ENCODE data around the gene FER.
"Not testable (repeated sequence)": the region's sequence is repeated elsewhere in the genome, so short reads cannot be mapped to it uniquely, and the experiment has no call there.

The FER gene

GRCh38 chr5:108966910-108967309 lies 219.2 kb downstream of the FER start:
- DNase-seq (ENCODE audit: low spot score), result no peak

- DNase-seq (ENCODE audit: low spot score), result no peak
Observed at GRCh38 chr5:108974594-108974993, 226.9 kb downstream of the FER start.

GRCh38 chr5:108975697-108976096 lies 228.0 kb downstream of the FER start:
- DNase-seq (ENCODE audit: low spot score), result no peak

- DNase-seq (ENCODE audit: low spot score), result no peak
Observed at GRCh38 chr5:108983461-108984092, 235.9 kb downstream of the FER start.

GRCh38 chr5:108989761-108990392 lies 242.2 kb downstream of the FER start:
- no peak for DNase-seq (ENCODE audit: low spot score)

- DNase-seq (ENCODE audit: low spot score), result not testable (repeated sequence)
Observed at GRCh38 chr5:108992396-108993085, 244.8 kb downstream of the FER start.

GRCh38 chr5:108993440-108993839 lies 245.7 kb downstream of the FER start:
- DNase-seq (ENCODE audit: low spot score), result not testable (repeated sequence)

GRCh38 chr5:108997720-108998119 lies 250.0 kb downstream of the FER start:
- DNase-seq (ENCODE audit: low spot score), result no peak

GRCh38 chr5:108998216-108998615 lies 250.5 kb downstream of the FER start:
- no peak for DNase-seq (ENCODE audit: low spot score)

GRCh38 chr5:109003928-109004327 lies 256.2 kb downstream of the FER start:
- no peak for DNase-seq (ENCODE audit: low spot score)

GRCh38 chr5:109005297-109006009 lies 257.8 kb downstream of the FER start:
- DNase-seq (ENCODE audit: low spot score), result no peak

GRCh38 chr5:109006129-109006528 lies 258.4 kb downstream of the FER start:
- DNase-seq (ENCODE audit: low spot score), result no peak

GRCh38 chr5:109016300-109016699 lies 268.6 kb downstream of the FER start:
- no peak for DNase-seq (ENCODE audit: low spot score)

GRCh38 chr5:109022056-109022455 lies 274.4 kb downstream of the FER start:
- no peak for DNase-seq (ENCODE audit: low spot score)

GRCh38 chr5:109025729-109026128 lies 278.0 kb downstream of the FER start:
- not testable (repeated sequence) for DNase-seq (ENCODE audit: low spot score)

- DNase-seq (ENCODE audit: low spot score), result no peak
Observed at GRCh38 chr5:109027983-109028607, 280.4 kb downstream of the FER start.

- no peak for DNase-seq (ENCODE audit: low spot score)
Observed at GRCh38 chr5:109028608-109029299, 281.1 kb downstream of the FER start.

GRCh38 chr5:109029847-109030246 lies 282.1 kb downstream of the FER start:
- no peak for DNase-seq (ENCODE audit: low spot score)

- DNase-seq (ENCODE audit: low spot score), result no peak
Observed at GRCh38 chr5:109030360-109031143, 282.9 kb downstream of the FER start.

GRCh38 chr5:109034306-109034705 lies 286.6 kb downstream of the FER start:
- no peak for DNase-seq (ENCODE audit: low spot score)

- DNase-seq (ENCODE audit: low spot score), result no peak
Observed at GRCh38 chr5:109035436-109035835, 287.7 kb downstream of the FER start.
